Cerebellar cortex (tissue), 1 donor: Measurements from ENCODE around the gene SSH2.

ENCODE experiments used
- DNase-seq: peaks from one replicate; pipeline ENCODE4 v3.0.0-alpha.2; 2015; ENCODE audit warnings: low spot score

Gene SSH2

GRCh38 chr17:29576214-29577000 lies 353.6 kb downstream of the SSH2 start:
- DNase-seq, result no peak
